H1 (cell line): ENCODE measurements around the gene GLB1L3. TPM values are rescaled to one million over a fixed set of nuclear protein-coding genes. Genes with fewer than 3 reads are reported as not detected.

ENCODE experiments used
- CBX5 ChIP-seq: fragments of 300-800, 300-1000 bp; sonication (generic); IDR thresholded peaks from 2 replicates; pipeline ENCODE4 v1.7.1; 2016; ENCODE audit warnings: antibody characterized with exemption, low read length, low read depth
- CREB1 ChIP-seq: IDR thresholded peaks from 2 replicates; pipeline ENCODE4 v1.6.1; 2012; ENCODE audit warnings: inconsistent platforms
- KDM1A ChIP-seq: fragments of 200-600, 300-600 bp; sonication (generic); IDR thresholded peaks from 2 replicates; pipeline ENCODE4 v1.7.1; 2016; ENCODE audit warnings: mild to moderate bottlenecking, low read length, borderline replicate concordance
- KDM4A ChIP-seq: IDR thresholded peaks from one replicate; pipeline ENCODE4 v1.7.1; 2012; ENCODE audit warnings: low read depth, mild to moderate bottlenecking, moderate library complexity, low read length, inconsistent platforms; ENCODE audit not compliant: severe bottlenecking
- PHF8 ChIP-seq: fragments of 200-600 bp; sonication (generic); conservative IDR thresholded peaks from 2 replicates; pipeline ENCODE4 v1.7.1; 2012; ENCODE audit warnings: low read depth, mild to moderate bottlenecking, inconsistent platforms, low read length, moderate library complexity
- SIN3A ChIP-seq, 2 experiments: IDR thresholded peaks in 1 of 2; conservative IDR thresholded peaks in 1 of 2; 2 replicates each; pipeline ENCODE4 v1.6.1; 2011 to 2012; ENCODE audit warnings: low read length in 2 of 2, improper control_type of control experiment in 1 of 2, low read depth in 1 of 2, mild to moderate bottlenecking in 1 of 2
- SIX5 ChIP-seq: IDR thresholded peaks from 2 replicates; pipeline ENCODE4 v1.6.1; 2011; ENCODE audit warnings: mild to moderate bottlenecking, low read depth, low read length
- polyA plus RNA-seq, 7 experiments: library from polyadenylated mRNA; depleted of rRNA in 3 of 7; stranded (reverse) in 5 of 7; unstranded in 2 of 7; fragments of >200 nt in 5 of 7; fragments of 200-250 nt in 2 of 7; gene quantifications; 1 replicate in 5 of 7; 2 replicates in 1 of 7; 4 replicates in 1 of 7; pipeline versions ENCODE4 v1.2.1 to v1.2.3, GENCODE V29; 2011 to 2013; ENCODE audit warnings: missing spikeins in 2 of 7, mixed read lengths in 2 of 7
- total RNA-seq: library from RNA; stranded (reverse); fragmentation: NEBNext Ultra II Directional; extraction: Animal tissue kit (Norgen Biotek cat#: 25700); gene quantifications from 2 replicates; pipeline ENCODE4 v1.2.1, GENCODE V29; 2021
- TF ChIP-seq, protein P1 (sequence below): fragments of 300-600 bp; sonication (generic); IDR thresholded peaks from 2 replicates; pipeline ENCODE4 v1.7.1; 2012; ENCODE audit warnings: low read length, moderate library complexity, mild to moderate bottlenecking, inconsistent platforms; ENCODE audit not compliant: insufficient replicate concordance

The GLB1L3 gene
- total and polyA plus RNA-seq, 2 of the 8 experiments (the other 6 are each of a cell fraction or from before 2014, with no cell fraction given): 14.9 to 33.2 TPM

DNA sequence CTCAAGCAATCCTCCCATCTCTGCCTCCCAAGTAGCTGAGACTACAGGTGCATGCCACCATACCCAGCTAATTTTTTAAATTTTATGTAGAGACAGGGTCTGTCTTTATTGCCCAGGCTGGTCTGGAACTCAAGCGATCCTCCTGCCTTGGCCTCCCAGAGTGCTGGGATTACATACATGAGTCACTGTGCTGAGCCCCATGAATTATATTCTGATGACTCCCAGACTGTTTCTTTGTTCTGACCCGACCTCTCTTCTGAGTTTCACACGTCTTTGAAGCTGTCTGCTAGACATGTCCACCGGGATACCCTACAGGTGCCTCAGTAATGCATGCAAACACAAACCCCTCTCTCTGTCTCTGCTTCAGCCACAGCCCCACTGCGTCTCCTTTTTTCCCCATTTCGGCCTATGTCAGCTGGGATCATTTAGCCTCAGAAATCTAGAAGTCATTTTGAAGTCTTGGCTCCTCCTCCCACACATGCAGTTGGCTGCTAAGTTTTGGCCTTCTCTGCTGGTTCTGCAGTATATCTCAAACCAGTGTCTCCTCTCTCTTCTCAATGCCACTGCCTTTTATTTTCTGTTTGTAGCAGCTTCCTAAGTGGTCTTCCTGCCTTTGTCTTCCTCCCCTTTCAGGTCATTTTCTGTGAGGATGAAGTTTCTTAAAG lies 46.9 kb upstream of the GLB1L3 start (continued):
- TF ChIP-seq, protein P1, sequence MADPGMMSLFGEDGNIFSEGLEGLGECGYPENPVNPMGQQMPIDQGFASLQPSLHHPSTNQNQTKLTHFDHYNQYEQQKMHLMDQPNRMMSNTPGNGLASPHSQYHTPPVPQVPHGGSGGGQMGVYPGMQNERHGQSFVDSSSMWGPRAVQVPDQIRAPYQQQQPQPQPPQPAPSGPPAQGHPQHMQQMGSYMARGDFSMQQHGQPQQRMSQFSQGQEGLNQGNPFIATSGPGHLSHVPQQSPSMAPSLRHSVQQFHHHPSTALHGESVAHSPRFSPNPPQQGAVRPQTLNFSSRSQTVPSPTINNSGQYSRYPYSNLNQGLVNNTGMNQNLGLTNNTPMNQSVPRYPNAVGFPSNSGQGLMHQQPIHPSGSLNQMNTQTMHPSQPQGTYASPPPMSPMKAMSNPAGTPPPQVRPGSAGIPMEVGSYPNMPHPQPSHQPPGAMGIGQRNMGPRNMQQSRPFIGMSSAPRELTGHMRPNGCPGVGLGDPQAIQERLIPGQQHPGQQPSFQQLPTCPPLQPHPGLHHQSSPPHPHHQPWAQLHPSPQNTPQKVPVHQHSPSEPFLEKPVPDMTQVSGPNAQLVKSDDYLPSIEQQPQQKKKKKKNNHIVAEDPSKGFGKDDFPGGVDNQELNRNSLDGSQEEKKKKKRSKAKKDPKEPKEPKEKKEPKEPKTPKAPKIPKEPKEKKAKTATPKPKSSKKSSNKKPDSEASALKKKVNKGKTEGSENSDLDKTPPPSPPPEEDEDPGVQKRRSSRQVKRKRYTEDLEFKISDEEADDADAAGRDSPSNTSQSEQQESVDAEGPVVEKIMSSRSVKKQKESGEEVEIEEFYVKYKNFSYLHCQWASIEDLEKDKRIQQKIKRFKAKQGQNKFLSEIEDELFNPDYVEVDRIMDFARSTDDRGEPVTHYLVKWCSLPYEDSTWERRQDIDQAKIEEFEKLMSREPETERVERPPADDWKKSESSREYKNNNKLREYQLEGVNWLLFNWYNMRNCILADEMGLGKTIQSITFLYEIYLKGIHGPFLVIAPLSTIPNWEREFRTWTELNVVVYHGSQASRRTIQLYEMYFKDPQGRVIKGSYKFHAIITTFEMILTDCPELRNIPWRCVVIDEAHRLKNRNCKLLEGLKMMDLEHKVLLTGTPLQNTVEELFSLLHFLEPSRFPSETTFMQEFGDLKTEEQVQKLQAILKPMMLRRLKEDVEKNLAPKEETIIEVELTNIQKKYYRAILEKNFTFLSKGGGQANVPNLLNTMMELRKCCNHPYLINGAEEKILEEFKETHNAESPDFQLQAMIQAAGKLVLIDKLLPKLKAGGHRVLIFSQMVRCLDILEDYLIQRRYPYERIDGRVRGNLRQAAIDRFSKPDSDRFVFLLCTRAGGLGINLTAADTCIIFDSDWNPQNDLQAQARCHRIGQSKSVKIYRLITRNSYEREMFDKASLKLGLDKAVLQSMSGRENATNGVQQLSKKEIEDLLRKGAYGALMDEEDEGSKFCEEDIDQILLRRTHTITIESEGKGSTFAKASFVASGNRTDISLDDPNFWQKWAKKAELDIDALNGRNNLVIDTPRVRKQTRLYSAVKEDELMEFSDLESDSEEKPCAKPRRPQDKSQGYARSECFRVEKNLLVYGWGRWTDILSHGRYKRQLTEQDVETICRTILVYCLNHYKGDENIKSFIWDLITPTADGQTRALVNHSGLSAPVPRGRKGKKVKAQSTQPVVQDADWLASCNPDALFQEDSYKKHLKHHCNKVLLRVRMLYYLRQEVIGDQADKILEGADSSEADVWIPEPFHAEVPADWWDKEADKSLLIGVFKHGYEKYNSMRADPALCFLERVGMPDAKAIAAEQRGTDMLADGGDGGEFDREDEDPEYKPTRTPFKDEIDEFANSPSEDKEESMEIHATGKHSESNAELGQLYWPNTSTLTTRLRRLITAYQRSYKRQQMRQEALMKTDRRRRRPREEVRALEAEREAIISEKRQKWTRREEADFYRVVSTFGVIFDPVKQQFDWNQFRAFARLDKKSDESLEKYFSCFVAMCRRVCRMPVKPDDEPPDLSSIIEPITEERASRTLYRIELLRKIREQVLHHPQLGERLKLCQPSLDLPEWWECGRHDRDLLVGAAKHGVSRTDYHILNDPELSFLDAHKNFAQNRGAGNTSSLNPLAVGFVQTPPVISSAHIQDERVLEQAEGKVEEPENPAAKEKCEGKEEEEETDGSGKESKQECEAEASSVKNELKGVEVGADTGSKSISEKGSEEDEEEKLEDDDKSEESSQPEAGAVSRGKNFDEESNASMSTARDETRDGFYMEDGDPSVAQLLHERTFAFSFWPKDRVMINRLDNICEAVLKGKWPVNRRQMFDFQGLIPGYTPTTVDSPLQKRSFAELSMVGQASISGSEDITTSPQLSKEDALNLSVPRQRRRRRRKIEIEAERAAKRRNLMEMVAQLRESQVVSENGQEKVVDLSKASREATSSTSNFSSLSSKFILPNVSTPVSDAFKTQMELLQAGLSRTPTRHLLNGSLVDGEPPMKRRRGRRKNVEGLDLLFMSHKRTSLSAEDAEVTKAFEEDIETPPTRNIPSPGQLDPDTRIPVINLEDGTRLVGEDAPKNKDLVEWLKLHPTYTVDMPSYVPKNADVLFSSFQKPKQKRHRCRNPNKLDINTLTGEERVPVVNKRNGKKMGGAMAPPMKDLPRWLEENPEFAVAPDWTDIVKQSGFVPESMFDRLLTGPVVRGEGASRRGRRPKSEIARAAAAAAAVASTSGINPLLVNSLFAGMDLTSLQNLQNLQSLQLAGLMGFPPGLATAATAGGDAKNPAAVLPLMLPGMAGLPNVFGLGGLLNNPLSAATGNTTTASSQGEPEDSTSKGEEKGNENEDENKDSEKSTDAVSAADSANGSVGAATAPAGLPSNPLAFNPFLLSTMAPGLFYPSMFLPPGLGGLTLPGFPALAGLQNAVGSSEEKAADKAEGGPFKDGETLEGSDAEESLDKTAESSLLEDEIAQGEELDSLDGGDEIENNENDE: no peak
- TF ChIP-seq SIX5: no peak
- TF ChIP-seq PHF8: no peak
- no peak for TF ChIP-seq KDM1A
- TF ChIP-seq CREB1: no peak
- TF ChIP-seq KDM4A: no peak
- no peak for TF ChIP-seq SIN3A (conservative IDR thresholded peaks at IDR 0.05 in 1 of 2, IDR thresholded peaks at IDR 0.05 in 1 of 2; ENCODE audit: low read depth in 1 of 2, low read length in 2 of 2)
- TF ChIP-seq CBX5: no peak
